Epidermal melanocyte (primary cell): ENCODE results near the gene ITGB2.

ENCODE experiments used
- DNase-seq: peaks from one replicate; pipeline ENCODE4 v3.0.0; 2011; ENCODE audit warnings: low spot score; ENCODE audit not compliant: insufficient read length

Gene ITGB2

DNA sequence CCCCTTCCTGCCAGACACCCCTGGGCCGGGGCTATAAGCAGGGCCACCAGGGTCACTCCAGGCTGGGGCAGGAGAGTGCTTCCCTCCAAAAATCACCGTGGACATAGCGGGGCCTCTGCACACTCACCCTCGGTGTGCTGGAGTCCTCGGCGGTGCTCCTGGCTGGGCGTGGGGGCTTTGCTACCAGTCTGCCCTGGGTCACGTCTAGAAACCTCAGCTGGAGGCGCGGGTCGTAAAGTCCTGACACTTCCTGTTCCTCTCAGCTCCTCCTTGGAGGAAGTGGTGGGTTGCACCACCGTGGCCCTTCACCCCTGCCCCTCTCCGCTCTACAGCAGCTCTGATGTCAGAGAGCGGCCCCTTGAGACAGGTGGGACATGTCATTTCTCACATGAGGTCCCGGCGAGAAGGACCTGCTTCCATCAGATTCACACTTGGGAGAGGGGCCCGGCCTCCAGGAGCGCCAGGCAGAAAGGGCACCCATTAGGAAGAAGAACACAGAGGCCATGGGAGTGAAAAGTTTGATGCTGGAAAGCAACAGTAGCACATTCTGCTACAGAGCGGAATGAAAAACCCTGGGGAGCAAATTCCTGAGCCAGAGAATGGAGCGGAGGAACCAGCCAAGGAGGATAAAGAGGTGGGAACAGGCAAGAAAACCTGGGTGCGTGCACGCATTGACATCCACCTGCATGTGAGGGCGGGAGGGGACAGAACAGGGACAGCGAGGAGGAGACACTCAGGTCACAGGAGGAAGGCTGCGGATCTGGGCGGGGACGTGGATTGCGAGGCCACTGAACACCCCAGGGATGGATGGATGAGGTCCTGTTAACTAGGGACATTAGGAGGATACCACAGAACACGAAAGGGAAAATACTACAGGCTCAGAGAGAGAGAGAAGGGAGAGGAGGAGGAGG, at the start of gene ITGB2:
TSS of gene ITGB2 (minus strand) at position 206 of the 911 bp plus-strand sequence. CDS start 10,117 bp downstream, outside the sequence.
- no peak for DNase-seq

DNA sequence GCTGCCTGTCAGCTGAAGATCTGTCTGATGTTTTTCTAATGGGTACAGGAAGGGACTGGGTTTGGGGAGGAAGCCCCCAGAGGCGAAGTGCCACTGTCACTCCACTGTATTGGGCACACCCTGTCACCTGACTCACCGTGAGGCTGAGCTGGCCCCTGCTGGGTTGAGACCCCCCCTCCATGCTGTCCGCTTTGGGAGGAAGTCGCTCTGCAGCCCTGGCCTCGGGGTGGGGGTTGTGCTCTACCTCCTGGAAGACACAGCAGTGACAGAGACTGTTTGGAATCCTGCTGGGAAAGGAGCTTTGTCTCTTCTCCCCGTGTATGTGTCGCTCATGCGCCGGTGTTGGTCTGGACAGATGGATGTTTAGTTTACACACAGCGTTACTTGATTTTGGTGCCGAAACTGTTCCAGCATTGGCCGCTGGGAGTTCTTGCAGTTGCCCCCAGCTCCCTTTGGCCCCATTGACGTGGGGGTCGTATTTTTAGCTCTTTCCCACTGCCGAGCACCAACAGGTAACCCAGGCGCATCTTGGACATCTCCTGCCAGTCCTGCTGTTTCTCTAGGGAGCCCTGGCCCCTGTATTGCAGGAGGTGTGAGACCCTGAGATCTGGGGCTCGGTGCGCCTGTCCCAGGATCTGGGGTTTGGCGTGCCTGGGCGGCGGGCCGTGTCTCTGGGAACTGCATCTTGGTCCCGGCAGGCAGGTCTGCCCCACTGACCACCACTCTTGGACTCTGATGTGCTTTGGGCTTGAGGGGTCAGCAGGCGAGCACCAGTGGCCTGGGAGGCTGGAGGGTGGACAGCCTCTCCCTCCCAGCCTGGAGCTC, 49.4 kb upstream of the ITGB2 start:
- no peak for DNase-seq

DNA sequence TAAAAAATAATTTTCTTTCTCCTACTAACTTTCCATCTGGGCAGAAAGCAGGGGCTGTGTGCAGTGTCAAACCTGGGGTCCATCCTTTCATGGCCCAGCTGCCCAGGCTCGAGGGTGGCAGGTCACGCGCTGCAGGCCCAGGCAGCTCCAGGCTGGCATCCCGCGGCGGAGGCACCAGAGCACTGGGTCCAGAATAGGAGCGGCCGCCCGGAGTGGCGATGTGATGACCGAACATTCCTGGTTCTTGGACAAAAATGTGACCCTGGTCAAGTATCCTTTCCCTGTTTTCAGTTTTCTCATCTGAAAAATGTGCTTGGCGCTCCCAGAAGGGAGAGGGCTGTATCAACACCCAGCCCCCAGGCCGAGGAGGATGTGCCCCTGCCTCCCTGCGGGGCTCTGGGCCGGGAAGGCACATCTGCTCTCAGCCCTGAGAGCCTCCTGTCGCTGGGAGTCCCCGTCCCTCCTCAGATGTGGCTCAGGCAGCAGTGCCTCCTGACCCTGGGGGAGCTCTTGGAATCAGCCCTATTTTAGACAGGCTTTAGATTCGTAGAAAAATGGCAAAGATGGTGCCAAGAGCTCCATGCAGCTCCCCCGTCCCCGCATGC, 48.5 kb upstream of the ITGB2 start:
- no peak for DNase-seq

DNA sequence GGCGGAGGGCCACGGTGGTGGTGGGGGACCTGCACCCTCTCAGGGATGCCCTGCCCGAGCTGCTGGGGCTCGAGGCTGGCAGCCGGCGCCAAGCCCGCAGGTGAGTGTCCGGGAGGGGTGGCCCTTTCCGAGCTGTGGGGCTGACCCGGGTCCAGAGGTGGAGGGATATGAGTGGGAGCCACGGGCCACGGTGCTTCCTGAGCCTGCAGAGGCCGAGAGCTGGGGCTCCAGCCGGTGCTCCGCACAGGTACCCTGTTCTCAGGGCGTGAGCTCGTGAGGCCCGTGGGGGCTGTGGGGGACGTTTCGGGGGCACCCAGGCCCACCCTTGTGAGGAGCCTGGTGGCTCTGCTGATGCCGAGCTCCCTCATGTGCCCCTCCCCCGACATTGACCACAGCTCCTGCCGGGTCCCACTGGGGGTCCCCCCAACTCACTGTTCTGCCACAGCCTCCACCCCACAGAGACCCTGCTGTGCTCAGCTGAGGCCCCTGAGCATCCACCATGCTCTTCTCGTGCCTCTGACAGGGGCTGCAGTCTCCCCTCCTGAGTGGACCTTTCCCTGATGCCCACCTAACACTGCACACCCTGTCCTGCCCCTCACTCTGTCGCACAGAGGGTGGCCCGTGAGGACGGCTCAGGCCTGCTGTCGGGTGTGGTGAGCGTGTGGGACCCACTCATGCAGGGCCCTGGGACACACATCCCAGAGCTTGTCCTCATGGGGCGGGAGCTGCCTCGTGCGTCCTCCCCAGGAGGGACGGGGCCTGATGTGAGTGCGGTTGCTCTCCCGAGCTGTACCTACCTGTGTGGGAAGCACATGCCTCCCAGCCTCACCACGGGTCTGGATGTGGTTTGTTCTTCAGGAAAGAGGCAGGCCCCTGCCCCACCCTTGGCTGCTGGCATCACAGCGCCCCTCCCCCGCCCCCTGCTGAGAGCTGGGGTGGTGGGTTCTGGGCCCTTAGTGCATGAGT, 46.7 kb upstream of the ITGB2 start:
- DNase-seq = no peak

DNA sequence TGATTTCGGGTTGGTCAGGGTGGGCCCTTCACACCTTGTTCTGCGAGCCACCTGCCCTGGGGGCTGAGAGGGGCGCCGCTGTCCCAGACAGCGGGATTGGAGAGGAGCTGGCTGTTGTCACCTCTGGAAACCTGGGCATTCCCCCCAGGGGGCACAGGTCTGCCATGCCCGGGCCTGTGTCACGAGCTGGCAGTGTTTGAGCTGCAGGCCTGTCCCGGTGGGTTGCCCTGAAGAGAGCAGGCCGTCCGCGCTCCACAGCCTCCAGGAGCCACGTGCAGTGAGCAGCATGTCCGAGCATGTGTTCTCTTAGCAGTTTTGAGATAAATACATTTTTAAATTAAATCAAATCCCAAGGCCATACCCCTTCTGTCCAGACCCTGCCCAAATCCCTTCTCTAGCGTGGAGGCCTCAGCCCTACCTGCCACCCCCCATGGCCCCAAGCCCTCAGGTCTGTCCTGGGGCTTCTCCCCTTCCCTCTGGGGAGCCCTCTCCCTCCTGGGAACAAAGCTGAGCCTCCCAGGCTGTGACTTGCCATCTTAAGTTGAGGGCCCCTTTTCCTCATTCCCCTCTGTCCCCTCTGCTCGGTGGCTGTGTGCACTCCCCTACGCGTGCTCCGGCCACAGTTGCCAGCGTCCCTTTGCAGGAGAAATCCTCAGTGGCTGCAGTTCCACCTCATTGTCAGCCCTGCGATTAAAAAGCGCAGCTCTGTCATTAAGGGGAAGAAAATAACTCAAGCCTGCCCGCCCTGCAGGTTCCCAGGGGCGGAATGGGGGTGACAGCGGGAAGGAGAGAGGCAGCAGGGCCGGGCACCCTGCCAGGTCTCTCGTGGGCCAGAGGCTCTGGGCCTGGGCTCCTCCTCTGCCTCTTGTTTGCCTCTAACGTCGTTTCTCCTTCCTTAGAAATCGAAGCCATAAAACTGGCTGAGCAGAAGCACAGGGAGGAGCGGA, 45.7 kb upstream of the ITGB2 start:
- DNase-seq = no peak

DNA sequence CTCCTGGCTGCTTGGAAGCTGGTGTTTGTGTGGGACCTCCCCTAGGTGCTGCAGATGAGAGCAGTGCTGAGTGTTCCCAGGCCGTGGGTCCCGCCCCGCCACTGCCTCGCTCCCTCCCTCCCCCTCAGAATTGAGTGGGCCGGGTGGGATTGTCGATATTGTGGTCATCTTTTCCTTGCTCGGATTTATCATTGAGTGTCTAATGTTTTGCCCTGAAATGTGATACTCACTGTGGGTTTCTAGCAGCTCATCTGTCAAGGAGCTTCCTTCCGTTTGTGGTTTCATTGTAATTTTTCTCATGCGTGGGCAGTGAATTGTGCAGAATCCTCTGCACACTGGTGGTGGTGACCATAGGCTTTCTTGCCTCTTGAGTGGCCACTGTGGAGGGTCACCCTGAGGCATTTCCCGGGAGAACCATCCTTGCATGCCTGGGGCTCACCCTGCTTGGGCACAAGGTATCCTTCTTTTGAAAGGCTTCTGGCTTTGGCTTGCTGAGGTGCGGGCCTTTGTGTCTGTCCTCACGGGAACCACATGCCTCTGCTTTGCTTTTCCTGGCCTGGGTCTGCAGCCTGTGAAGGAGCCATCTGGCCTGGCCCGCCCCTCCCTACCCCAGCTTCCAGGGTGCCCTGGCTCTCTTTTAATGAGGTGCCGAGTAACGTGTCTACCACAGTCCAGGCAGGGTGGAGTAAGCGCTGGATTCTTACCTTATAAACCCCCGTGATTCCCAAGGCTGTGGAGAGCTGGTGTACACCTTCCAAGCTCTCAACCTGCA, 44.7 kb upstream of the ITGB2 start:
- no peak for DNase-seq

DNA sequence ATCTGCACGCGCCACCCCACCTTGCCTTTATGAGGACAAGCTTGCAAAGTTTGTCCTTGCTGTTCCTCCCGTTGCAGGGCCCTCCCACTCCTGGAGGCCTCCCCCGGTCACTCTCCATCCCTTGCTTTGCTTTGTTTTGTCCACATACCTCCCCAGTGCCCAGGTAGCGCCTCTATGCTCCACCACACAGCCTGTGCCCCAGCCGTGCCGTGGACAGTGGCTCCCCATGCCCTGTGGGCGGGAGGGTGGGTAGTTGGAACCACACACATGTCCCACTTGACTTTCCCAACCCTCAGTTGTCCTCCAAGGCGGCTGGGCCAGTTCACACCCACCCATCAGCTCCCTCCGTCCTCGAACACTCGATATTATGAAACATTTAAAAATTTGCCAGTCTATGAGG, 43.7 kb upstream of the ITGB2 start:
- DNase-seq = no peak

DNA sequence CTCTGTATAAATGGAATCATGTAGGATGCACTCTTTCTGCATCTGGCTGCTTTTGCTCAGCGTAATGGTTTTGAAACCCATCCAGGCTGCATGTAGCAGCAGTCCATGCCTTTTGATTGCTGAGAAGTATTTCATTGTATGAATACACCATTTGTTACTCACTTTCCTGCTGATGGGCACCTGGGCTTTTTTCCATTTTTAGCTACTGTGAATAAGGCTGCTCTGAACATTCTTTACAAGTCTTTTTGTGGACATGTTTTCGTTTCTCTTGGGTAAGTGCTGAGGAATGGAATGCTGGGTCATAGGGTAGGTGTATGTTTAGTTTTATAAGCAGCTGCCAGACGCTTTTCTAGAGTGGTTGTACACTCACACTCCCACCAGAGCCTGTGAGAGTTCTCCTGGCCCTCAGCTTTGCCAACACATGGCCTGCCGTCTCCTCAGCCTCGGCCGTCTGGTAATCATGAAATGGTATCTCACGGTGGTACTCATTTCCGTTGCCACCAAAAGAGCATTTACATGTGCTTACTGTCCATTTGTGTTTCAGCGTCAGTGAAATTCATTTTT, 41.8 kb upstream of the ITGB2 start:
- no peak for DNase-seq

DNA sequence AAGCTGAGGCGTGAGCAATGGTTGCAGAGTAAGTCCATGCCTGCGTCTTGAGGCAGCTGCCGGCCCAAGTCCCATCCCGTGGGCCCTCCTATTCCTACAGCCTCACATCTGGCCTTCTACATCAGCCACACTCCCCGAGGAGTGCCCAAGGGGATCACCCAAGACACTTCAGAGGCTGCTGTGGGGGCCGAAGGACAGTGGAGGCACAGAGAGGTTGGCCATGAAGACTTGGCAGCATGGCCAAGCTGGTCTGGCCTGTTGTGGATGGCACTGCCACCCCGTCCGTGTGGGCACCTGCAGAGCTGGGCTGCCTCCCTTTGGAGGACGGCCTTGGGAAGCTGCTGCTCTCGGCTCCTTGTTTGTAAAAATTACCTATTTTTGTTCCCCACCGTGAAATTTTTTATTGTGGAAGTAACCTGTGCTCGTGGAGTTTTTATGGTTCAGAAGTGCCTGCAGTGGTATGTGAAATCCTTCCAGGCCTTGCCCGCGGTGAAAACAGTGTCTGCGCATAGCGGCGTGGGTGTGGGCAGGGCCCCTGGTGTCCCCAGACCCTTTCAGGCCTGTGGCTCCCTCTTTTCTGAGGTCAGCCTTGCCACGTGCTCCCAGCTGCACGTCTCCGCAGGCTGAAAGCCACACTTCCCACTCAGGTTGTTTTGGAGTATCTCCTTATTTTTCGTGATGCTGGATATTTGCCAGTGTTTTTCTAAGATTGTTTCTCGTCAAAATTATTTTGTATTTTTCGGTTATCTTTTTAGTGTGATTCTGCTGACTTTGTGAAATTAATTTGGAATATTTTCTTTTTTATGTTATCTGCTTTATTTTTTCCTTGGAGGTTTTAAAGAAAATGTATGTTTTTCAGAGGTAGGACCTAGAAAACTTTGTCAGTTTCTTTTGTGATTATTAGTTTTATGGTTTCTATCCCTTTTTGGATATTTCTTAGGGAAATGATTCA, 39.7 kb upstream of the ITGB2 start:
- no peak for DNase-seq

DNA sequence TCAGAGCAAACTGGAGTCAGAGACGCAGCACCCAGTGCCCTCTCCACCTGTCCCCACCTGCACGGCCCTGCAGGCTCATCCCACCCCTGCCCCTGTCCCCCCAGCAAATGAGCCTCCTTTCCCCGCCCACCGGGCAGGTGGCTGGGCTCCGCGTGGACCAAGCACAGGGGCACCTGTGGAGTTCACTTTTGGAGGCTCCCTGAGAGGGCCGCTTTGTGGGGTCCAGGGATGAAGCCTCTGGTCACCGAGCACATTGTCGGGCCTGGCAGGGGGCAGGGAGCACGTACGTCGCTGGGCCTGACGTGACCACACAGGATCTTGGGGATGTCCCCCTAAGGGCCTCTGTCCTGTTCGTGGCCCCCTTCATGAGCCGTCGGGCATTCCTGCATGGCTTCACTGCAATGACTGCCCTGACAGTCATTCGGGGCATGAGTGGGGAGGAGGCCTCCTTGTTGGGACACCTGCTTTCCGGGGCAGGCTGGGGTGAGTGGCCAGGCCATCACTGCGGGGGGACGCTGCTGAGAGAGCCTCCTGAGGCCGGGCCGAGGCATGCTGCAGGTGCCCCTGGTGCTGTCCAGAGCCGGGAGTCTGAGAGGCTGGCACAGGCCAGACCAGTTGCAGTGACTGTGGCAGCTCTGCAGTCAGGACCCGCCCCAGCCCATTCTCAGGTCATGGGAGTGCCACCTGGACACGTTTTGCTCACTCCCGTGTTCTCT, 38.8 kb upstream of the ITGB2 start:
- DNase-seq = no peak

DNA sequence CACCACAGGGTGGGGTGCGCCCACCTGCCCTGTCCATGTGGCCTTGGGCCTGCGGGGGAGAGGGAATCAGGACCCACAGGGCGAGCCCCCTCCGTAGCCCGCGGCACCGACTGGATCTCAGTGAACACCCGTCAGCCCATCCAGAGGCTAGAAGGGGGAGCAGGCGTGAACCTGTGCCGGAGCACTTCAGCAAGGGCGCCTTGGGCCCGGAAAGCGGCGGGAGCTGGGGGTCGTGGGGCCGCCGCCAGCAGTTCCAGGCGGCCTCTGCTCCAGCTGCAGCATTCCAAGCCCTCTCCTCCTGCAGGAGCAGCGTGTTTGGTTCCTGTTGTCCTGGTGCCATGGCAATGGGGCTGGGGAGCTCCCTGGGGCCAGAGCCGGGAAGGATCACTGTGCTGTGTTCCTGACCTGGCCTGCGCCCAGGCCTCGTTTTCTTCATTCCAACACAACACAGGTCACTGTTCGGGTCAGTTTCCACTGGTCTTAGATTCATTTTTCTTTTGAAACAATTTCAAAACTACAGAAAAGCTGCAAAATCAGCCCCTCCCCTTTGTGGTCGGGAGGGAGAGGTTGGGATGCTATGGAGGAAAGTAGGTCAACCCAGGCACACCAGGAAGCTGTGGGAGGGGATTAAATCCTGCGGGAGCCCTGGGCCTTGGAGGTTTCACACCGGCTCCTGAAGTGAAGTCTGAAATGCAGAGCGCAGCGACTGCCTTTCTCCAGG, 37.9 kb upstream of the ITGB2 start:
- peak; percentile 46 for DNase-seq

DNA sequence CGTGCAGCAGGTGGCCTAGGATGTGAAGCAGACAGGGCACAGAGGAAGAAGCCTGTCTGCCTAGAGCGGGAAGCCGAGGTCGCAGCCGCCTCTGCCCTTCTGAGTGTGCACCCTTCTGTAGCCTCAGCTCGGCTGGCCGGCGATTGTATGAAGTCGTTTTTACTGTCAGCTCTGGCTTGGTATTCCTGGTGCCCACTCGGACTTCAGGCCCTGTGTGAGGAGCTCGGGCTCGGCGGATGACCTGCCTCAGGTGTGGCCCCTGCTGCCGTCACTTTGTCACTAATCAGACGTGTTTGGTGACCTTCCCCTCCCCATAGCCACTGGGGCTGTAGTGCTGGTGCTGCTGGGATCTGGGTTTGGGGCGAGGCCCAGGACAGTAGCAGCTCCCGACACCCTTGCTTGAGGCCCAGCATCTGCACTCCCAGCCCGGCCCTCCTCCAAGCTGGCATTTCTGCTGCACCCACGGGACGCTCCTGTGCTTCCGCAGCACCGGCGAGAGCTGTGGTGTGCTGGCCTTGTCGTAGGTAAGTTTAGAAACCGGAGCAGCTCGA, 37.3 kb upstream of the ITGB2 start:
- DNase-seq = no peak

DNA sequence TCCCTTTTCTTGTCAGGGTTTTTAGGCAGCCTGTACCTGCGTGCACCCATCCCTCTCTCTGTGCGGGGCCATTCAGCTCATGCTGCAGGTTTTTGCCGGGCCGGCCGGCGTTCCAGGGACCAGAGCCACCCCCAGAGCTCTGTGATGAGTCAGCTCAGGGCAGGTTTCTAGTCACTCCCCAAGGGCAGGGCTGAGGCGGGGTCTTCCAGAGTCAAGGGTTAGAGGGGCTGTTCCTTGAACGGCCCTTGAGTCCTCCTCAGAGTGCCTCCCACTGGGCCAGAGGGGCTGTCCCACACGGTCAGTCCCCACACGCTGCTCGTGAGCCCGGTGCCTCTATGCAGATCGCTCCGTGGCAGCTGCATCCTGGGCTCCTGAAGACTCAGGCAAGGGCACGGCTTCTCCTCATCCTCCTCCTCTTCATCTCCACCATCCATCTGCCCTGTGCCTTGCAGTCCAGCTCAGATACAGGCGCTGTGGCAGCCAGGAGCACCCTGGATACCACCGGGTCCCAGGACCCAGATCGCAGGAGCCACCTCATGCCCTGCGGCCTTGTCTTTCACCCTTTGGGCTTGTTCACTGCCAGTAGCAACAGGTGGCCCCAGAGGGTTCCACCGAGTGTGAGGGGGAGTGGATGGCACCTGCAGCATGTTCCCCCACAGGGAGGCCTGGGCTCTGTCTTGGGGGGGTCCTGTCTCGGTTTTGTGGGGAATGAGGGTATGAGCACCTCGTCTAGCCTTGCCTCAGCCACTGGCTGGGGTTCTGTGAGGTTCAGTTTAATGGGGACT, 36.5 kb upstream of the ITGB2 start:
- DNase-seq = no peak

DNA sequence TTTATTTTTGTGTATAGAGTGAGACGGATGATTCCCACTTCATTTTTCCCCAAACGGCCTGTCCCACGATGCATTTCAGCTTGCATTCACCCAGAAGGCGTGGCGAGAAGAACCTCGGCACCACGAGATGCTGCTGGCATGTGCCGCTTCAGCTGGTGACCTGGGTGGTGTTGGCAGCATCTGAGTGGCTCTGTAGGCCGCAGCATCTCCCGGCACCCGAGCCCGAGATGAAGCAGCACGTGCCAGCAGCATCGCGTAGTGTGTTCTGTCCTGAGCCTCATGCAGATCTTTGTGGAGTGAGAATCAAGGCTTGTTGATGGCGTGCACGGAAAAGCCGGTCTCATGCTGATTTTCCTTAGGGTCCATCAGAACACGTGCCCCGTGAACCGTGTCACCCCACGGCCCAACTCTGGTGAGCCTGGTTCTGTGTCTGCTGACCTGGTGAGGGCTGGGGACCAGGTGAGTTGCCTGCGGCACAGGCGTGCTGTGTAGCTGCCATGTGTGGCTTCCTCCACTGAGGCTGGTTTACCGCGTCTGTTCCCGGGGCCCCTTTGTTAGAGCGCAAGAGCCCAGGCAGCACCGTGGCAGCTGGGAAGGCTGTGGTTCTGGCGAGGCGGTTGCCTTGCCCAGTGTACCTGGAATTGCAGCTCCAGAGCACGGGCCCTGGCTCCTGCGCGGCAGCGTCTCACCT, 35.8 kb upstream of the ITGB2 start:
- no peak for DNase-seq

DNA sequence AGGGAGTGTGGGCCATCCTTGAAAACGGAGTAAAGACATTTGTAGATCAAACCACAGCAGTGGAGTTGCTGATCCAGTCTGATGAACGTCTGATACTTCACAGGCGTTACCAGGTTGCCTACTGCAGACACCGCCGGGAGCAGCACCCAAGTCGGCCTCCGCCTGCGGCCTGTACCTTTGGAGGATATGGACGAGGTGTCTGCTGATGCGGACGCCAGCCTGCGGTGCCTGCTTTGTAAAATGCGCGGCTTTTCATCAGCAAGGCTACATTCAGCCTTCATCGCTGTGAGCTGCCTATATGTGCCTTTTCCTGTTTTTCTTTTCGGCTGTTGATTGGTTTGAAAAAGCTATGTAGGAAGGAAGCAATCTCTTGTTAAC, 35.1 kb upstream of the ITGB2 start:
- DNase-seq = no peak
